Ovary (tissue), 9 donors: ENCODE measurements around the gene KLF13. TPM values are rescaled to one million over a fixed set of nuclear protein-coding genes. Genes with fewer than 3 reads are reported as not detected.

Source experiments
- DNase-seq, 5 donors: peaks; one replicate each; pipeline ENCODE4 v3.0.0-alpha.2; 2019 to 2020
- H3K27ac ChIP-seq, 2 donors: fragments of 200-600 bp; one replicate each; pipeline versions ENCODE4 v1.5.1 to v1.8.0; 2019 to 2022
- H3K27me3 ChIP-seq: fragments of 200-600 bp; one replicate; pipeline ENCODE4 v1.8.0; 2022
- H3K36me3 ChIP-seq: fragments of 200-600 bp; sonication (generic); one replicate; pipeline ENCODE4 v1.5.1; 2019
- H3K4me1 ChIP-seq: one replicate; pipeline ENCODE4 v1.8.1; 2013; ENCODE audit warnings: mild to moderate bottlenecking, moderate library complexity; ENCODE audit not compliant: insufficient read depth
- H3K4me3 ChIP-seq: fragments of 200-600 bp; sonication (generic); one replicate; pipeline ENCODE4 v1.5.1; 2017
- H3K9me3 ChIP-seq, 2 donors: fragments of 200-600 bp in 1 of 2; sonication (generic) in 1 of 2; one replicate each; pipeline versions ENCODE4 v1.5.1 to v1.8.1; 2013 to 2019; ENCODE audit warnings: mild to moderate bottlenecking in 1 of 2, moderate library complexity in 1 of 2
- EP300 ChIP-seq: sonication (generic); formaldehyde crosslinking; IDR thresholded peaks from one replicate; pipeline ENCODE4 v1.6.1; 2017; ENCODE audit warnings: antibody characterized with exemption
- POLR2A ChIP-seq: fragments of 450-650 bp; IDR thresholded peaks from one replicate; pipeline ENCODE4 v1.6.1; 2017; ENCODE audit warnings: antibody characterized with exemption, mild to moderate bottlenecking, moderate library complexity
- WGBS, 3 donors: extraction: QIAGEN DNeasy Blood & Tissue Kit in 1 of 3; methylation state at CpG; one replicate each; pipeline versions ENCODE4 v1.1.5 to v1.1.7; 2013 to 2017; 5-methylcytosine and 5-hydroxymethylcytosine counted together
- intact Hi-C, 4 donors: fragments of 100-400 bp; cut with DNase I; formaldehyde crosslinking; loops; one replicate each; pipeline versions ENCODE4 v1.11.0 to v1.15.1; 2022 to 2023
- polyA plus RNA-seq, 2 donors: library from polyadenylated mRNA; stranded (reverse); fragments of 200-250 nt in 1 of 2; fragments of 350-450 nt in 1 of 2; fragmentation: Illumina TruSeq in 1 of 2; extraction: RNeasy Lipid Tissue Mini Kit (QIAGEN cat#74804) in 1 of 2; gene quantifications; one replicate each; pipeline ENCODE4 v1.2.3, GENCODE V29; 2013 to 2014
- total RNA-seq, 7 donors: library from RNA; depleted of rRNA in 2 of 7; stranded (reverse); fragments of >200 nt in 2 of 7; fragmentation: NEBNext Ultra II Directional in 3 of 7; extraction: Animal tissue kit (Norgen Biotek cat#: 25700) in 3 of 7; gene quantifications; one replicate each; pipeline versions ENCODE4 v1.1.0 to v1.2.4, GENCODE V29; 2016 to 2023
- TF ChIP-seq, protein P1 (sequence below), 3 donors: fragments of 450-650 bp in 2 of 3; fragments of 200-600 bp in 1 of 3; IDR thresholded peaks; one replicate each; pipeline versions ENCODE4 v1.5.1 to v1.8.0; 2016 to 2022; ENCODE audit warnings: antibody characterized with exemption in 3 of 3, mild to moderate bottlenecking in 1 of 3
- donor health status: DM: no; HTN: no; CAD: no; lungs with moderate emphysema.
- donor health status: DM: no; HTN: no; CAD: no.
- donor health status: Bipolar disorder and iron deficiency.
- donor health status: DM: yes; HTN: yes; CAD: no.
- donor health status: DM: no; HTN: no; CAD: no.
- donor health status: DM: yes; HTN: yes; CAD: no.

The KLF13 gene
- total and polyA plus RNA-seq, 9 donors = 14.8 to 58.2 (median 36.0) TPM

DNA sequence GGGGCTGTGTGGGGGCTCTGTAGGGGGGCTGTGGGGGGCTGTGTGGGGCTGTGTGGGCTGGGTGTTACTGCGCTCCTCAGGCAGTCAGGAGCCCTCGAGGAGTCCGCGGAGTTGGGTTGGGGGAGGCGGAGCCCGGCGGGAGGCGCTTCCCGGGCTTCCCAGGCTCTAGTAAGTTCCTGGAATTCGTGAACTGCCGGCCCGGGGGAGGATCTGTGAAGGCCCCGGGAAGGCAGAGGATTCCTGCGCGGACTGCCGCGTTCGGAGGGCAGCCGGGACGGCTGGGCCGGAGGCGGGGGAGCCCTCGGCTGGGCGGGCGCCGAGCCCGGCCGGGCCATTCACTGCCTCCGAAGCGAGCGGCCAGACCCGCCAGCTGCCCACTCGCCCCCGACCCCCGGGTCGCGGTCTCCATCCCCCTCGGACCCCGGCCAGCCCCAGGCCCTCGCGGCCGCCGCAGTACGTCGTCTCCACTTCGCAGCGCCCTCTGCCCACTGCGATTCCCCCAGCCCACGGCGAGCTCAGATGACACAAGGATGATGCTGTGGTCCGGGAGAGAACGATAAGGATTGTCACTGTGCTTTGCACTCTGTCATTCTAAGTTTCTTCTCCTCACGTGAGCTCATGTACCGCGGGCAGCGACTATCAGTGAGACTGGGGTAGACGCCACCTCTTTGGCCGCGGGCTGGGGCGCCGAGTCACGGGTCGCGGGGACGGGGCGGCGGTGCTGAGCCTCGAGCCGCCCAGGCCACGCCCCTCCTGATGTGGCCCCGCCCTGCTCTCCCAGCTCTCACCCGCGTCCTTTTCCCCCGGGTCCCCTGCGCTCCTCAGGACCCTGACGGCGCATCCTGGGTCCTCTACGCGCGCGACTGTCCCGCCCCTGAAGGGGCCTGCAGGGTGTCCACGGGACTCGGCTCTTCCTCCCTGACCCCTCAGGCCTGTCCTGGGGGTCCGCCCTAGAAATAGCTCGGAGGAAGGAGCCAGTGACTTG lies 65.3 kb downstream of the KLF13 start:
- no peaks in the 10 kb centered on the region for H3K36me3 ChIP-seq
- peak overlapping the region; percentile 55 for H3K4me3 ChIP-seq
- peak; percentile 64 to 91 (median 80) for DNase-seq
- H3K27ac ChIP-seq = peak overlapping the region; percentile 62 to 78
- peak; percentile 26 for TF ChIP-seq EP300
- TF ChIP-seq, protein P1, sequence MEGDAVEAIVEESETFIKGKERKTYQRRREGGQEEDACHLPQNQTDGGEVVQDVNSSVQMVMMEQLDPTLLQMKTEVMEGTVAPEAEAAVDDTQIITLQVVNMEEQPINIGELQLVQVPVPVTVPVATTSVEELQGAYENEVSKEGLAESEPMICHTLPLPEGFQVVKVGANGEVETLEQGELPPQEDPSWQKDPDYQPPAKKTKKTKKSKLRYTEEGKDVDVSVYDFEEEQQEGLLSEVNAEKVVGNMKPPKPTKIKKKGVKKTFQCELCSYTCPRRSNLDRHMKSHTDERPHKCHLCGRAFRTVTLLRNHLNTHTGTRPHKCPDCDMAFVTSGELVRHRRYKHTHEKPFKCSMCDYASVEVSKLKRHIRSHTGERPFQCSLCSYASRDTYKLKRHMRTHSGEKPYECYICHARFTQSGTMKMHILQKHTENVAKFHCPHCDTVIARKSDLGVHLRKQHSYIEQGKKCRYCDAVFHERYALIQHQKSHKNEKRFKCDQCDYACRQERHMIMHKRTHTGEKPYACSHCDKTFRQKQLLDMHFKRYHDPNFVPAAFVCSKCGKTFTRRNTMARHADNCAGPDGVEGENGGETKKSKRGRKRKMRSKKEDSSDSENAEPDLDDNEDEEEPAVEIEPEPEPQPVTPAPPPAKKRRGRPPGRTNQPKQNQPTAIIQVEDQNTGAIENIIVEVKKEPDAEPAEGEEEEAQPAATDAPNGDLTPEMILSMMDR (IDR thresholded peaks at IDR 0.05) = no peak
- TF ChIP-seq POLR2A = peak; percentile 86
- WGBS, 3 donors = 0 to 1% (median 1%) methylated on average over 52 to 86 of the region's 86 CpGs
- H3K9me3 ChIP-seq = no peaks in the 10 kb centered on the region
- intact Hi-C loops = loop anchor here in 1 of 4 donors (2.0 kb wide), 1 partner anchor 65 kb away; the partner anchor contains the start of gene KLF13
- no peaks in the 10 kb centered on the region for H3K27me3 ChIP-seq
- peaks cover 4% of the 10 kb centered on the region for H3K4me1 ChIP-seq

DNA sequence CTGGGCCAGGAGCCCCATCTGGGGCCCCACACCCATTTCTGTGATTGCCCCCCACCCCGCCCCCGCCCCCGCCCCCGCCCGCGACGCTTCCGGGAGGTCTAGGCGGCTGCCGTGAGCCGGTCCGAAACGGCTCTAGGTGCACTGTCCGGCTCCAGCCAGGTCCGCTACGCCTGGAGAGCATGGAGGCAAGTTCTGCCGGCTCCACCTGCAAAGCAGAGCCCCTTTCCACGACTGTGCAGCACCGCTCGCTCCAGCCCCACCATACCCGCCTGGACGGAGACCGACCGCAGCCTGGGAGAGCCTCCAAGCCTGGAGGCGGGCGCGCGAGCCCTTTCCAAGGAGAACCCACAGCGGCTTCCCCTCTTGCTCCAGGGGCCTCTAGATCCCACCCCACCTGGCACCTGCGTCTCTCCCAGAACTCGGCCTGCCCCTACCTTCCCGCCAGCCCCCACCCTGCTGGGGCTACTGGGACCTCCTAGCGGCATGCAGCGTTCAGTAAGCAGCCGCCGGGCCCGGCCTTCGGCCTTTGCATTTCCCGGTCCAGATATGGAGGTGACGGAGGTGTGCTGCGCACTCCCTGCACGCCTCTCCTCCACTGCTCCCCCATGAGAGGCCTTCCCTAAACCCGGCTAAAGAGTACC lies 66.2 kb downstream of the KLF13 start:
- no peaks in the 10 kb centered on the region for H3K36me3 ChIP-seq
- WGBS, 3 donors = 8 to 19% (median 11%) methylated on average over 29 to 39 of the region's 43 CpGs
- no peak overlapping the region for H3K27ac ChIP-seq
- DNase-seq = peak in 3 of 5 donors; percentile 43 to 69 (median 59)
- no peaks in the 10 kb centered on the region for H3K9me3 ChIP-seq
- H3K4me3 ChIP-seq = peak overlapping the region; percentile 55
- peaks cover 1% of the 10 kb centered on the region for H3K4me1 ChIP-seq
- intact Hi-C loops = loop anchor here in 1 of 4 donors (2.0 kb wide), 1 partner anchor 66 kb away; the partner anchor contains the start of gene KLF13
- TF ChIP-seq EP300 = no peak
- no peak for TF ChIP-seq POLR2A
- TF ChIP-seq, protein P1 (IDR thresholded peaks at IDR 0.05) = no peak
- H3K27me3 ChIP-seq = no peaks in the 10 kb centered on the region

DNA sequence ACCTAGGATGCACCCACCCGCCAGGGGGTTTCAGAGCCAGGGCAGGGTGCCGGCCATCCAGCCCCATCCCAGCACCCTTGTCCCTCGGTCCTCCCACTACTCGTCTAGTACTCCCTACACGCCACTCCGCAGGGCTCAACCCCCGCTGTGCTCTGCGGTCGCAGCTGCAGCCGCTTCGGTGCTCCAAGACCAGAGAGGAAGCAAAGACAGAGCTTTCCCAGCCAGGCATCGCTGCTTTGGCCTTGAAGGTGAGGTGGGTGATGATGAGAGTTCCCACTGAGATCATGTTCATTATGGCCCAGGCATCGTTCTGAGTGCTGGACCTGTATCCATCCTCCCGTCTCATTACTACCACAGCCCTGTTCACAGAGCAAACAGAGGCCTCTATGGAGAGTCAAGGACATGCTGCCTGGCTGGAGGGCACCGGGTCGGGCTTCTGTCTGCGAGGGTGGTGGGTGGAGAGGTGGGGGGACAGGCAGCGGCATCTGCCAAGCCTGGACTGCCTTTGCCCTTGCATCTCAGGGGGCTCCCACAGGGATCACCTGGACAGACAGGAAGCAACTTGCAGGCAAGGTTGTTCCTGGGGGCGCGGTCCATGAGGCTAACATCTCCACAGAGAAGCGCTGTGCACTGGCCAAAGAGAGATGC lies 66.9 kb downstream of the KLF13 start:
- intact Hi-C loops = loop anchor here in 1 of 4 donors (2.0 kb wide), 1 partner anchor 67 kb away; the partner anchor contains the start of gene KLF13
- H3K27ac ChIP-seq = no peak overlapping the region
- peak in 2 of 5 donors; percentile 22 to 45 for DNase-seq

More for the DNA sequence above, 66.9 kb downstream of the KLF13 start:
- Histone ChIP-seq H3K36me3 (no peaks in the 10 kb centered on the region), H3K27me3 (no peaks in the 10 kb centered on the region), H3K4me1 (peaks cover 1% of the 10 kb centered on the region), H3K9me3 (no peaks in the 10 kb centered on the region), H3K4me3 (no peak overlapping the region)
- TF ChIP-seq EP300 (no peak), POLR2A (no peak)
- TF ChIP-seq, protein P1 (IDR thresholded peaks at IDR 0.05) = no peak
- WGBS, 3 donors = 57 to 78% (median 59%) methylated on average over 21 of the region's 21 CpGs
